ENCODE results near the gene OGFR. TPM values are rescaled to one million over a fixed set of nuclear protein-coding genes. Genes with fewer than 3 reads are reported as not detected.

The OGFR gene
- total RNA-seq, 2 experiments from 2014 or later: 54.5 to 56.0 TPM

DNA sequence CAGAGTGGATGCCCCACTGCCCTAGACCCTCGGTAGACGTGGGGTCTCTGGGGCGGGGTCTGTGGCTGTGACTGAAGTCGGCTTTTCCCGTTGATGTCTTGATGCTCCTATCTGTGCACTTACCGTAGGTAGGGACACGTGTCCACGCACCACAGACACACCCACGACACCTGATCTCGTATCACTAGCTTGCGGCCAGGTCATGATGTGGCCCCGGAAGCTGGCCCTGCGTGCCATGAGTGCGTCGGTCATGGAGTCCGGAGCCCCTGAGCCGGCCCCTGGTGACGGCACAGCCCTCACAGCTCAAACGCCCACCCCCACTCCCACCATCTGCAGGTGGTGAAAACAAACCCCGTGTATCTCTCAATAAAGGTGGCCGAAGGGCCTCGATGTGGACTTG is 42.3 kb upstream of the OGFR start:
- Histone ChIP-seq H3K4me3 (ENCODE audit: low read length) (no peak overlapping the region), H3K27ac (ENCODE audit: low read depth in 1 of 2, low read length in 2 of 2) (no peak overlapping the region), H3K36me3 (ENCODE audit: insufficient read depth, low read length) (no peaks in the 10 kb centered on the region), H3K4me1 (ENCODE audit: insufficient read depth, low read length) (peaks cover 2% of the 10 kb centered on the region), H3K27me3 (ENCODE audit: control insufficient read depth in 1 of 2, insufficient read depth in 2 of 2, low read length in 2 of 2) (no peaks in the 10 kb centered on the region), H3K9me3 (ENCODE audit: control insufficient read depth in 1 of 2, insufficient read depth in 1 of 2, low read length in 2 of 2) (no peaks in the 10 kb centered on the region)
- Mint-ChIP-seq H3K9me3 (no peaks in the 10 kb centered on the region), H3K4me1 (ENCODE audit: low read depth) (peaks cover 8% of the 10 kb centered on the region), H3K36me3 (ENCODE audit: low read depth) (no peaks in the 10 kb centered on the region), H3K27me3 (no peaks in the 10 kb centered on the region), H3K4me3 (no peak overlapping the region), H3K27ac (no peak overlapping the region)
- ChIA-PET POLR2A (no interaction called here), CTCF (no interaction called here)
- no peak for ATAC-seq (ENCODE audit: poor library complexity)
- TF ChIP-seq, protein P1, sequence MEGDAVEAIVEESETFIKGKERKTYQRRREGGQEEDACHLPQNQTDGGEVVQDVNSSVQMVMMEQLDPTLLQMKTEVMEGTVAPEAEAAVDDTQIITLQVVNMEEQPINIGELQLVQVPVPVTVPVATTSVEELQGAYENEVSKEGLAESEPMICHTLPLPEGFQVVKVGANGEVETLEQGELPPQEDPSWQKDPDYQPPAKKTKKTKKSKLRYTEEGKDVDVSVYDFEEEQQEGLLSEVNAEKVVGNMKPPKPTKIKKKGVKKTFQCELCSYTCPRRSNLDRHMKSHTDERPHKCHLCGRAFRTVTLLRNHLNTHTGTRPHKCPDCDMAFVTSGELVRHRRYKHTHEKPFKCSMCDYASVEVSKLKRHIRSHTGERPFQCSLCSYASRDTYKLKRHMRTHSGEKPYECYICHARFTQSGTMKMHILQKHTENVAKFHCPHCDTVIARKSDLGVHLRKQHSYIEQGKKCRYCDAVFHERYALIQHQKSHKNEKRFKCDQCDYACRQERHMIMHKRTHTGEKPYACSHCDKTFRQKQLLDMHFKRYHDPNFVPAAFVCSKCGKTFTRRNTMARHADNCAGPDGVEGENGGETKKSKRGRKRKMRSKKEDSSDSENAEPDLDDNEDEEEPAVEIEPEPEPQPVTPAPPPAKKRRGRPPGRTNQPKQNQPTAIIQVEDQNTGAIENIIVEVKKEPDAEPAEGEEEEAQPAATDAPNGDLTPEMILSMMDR (IDR thresholded peaks at IDR 0.05): no peak
- intact Hi-C loops (cut with DNase I, micrococcal nuclease): no loop called here
- DNase-seq: no peak

DNA sequence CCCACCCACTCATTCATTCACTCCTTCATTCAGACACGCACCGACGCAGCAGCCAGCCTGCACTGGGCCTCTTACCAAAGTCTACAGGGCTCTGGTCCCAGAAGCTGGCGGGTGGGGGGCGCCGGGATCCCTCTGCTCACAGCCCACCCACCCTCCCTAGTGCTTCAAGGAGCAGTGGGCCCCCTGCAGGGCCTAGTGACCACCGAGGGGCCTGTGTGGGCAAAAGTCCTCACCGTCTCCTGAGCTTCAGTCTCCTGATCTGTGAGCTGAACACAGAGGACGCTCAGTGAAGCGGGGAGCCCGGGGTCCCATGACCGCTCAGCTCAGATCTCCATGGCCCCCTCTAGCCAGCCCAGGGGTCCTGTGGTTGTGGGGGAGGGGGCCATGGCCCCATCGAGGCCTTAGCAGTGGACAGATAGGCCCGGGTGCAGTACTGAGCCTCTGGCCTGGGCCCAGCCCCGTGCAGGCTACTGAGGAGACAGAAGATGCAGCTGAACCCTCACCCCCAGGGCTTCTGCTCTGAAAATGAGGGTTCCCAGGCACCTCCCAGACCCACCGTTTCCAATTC is 41.8 kb upstream of the OGFR start:
- ChIA-PET CTCF (no interaction called here), POLR2A (no interaction called here)

DNA sequence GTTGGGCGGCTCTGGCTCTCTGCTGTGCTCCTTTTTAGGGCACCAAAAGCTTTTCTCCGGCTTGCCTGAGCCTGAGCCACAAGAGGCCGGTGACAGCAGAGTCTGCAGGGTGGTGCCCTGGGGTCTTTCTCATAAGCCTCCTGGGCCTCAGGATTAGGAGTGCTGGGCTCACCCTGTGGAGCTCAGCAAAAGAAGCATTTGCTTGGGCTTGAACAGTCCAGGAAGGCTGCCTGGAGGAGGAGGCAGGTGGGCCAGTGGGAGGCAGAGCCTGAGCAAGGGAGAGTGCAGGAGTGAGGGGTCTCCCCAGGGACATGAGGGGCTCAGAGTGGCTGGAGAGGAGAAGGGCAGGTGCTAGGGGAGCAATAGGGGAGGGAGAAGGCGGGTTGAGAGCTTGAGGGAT is 41.2 kb upstream of the OGFR start:
- peaks cover 16% of the 10 kb centered on the region for H3K4me1 Mint-ChIP-seq (ENCODE audit: low read depth)
- no peak overlapping the region for H3K27ac Mint-ChIP-seq
- no peaks in the 10 kb centered on the region for H3K36me3 Mint-ChIP-seq (ENCODE audit: low read depth)
- TF ChIP-seq, protein P1 (IDR thresholded peaks at IDR 0.05): no peak
- no peak overlapping the region for H3K4me3 Mint-ChIP-seq
- Histone ChIP-seq H3K4me1 (ENCODE audit: insufficient read depth, low read length) (peaks cover 3% of the 10 kb centered on the region), H3K27ac (ENCODE audit: low read depth in 1 of 2, low read length in 2 of 2) (no peak overlapping the region), H3K36me3 (ENCODE audit: insufficient read depth, low read length) (no peaks in the 10 kb centered on the region), H3K4me3 (ENCODE audit: low read length) (no peak overlapping the region), H3K27me3 (ENCODE audit: control insufficient read depth in 1 of 2, insufficient read depth in 2 of 2, low read length in 2 of 2) (no peaks in the 10 kb centered on the region), H3K9me3 (ENCODE audit: control insufficient read depth in 1 of 2, insufficient read depth in 1 of 2, low read length in 2 of 2) (no peaks in the 10 kb centered on the region)
- no peaks in the 10 kb centered on the region for H3K27me3 Mint-ChIP-seq
- intact Hi-C loops (cut with DNase I, micrococcal nuclease): no loop called here
- no peak for ATAC-seq (ENCODE audit: poor library complexity)
- ChIA-PET CTCF (no interaction called here), POLR2A (no interaction called here)
- no peak for DNase-seq
- no peaks in the 10 kb centered on the region for H3K9me3 Mint-ChIP-seq

More for the DNA sequence above, 41.8 kb upstream of the OGFR start:
- TF ChIP-seq, protein P1 (IDR thresholded peaks at IDR 0.05): no peak
- Mint-ChIP-seq H3K4me1 (ENCODE audit: low read depth) (peaks cover 11% of the 10 kb centered on the region), H3K9me3 (no peaks in the 10 kb centered on the region), H3K27me3 (no peaks in the 10 kb centered on the region), H3K4me3 (no peak overlapping the region), H3K27ac (no peak overlapping the region), H3K36me3 (ENCODE audit: low read depth) (no peaks in the 10 kb centered on the region)
- Histone ChIP-seq H3K9me3 (ENCODE audit: control insufficient read depth in 1 of 2, insufficient read depth in 1 of 2, low read length in 2 of 2) (no peaks in the 10 kb centered on the region), H3K27ac (ENCODE audit: low read depth in 1 of 2, low read length in 2 of 2) (no peak overlapping the region), H3K4me3 (ENCODE audit: low read length) (no peak overlapping the region), H3K4me1 (ENCODE audit: insufficient read depth, low read length) (peaks cover 2% of the 10 kb centered on the region), H3K27me3 (ENCODE audit: control insufficient read depth in 1 of 2, insufficient read depth in 2 of 2, low read length in 2 of 2) (no peaks in the 10 kb centered on the region), H3K36me3 (ENCODE audit: insufficient read depth, low read length) (no peaks in the 10 kb centered on the region)
- intact Hi-C loops (cut with DNase I, micrococcal nuclease): no loop called here
- ATAC-seq (ENCODE audit: poor library complexity) (no peak), DNase-seq (no peak)

All from CD4-positive, alpha-beta T cell (primary cell).